NCI-H1930 (cell line): ENCODE results near the gene ATP6V0C.
A peak's percentile ranks its signal among the peaks of the same experiment; 100 is the strongest.
"Not testable (repeated sequence)": the region's sequence is repeated elsewhere in the genome, so short reads cannot be mapped to it uniquely, and the experiment has no call there.

Experiments used
- DNase-seq, 2 experiments: peaks; one replicate each; lab custom pipeline; 2025; lab: John Stamatoyannopoulos, UW

ATP6V0C gene

DNA sequence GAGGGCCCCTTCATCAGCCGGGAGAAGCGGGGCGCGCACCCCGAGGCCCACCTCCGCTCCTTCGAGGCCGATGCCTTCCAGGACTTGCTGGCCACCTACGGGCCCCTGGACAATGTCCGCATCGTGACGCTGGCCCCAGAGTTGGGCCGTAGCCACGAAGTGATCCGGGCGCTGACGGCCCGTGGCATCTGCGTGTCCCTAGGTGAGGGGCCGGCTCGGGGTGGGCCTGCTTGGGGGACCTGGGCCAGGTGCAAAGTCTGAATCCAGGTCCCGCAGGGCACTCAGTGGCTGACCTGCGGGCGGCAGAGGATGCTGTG lies 14.0 kb downstream of the ATP6V0C start:
- DNase-seq: no peak

- DNase-seq: no peak
Observed at GRCh38 chr16:2528161-2529060, 14.7 kb downstream of the ATP6V0C start.

GRCh38 chr16:2529061-2529931 lies 15.5 kb downstream of the ATP6V0C start:
- no peak for DNase-seq

- DNase-seq: no peak
Observed at GRCh38 chr16:2529961-2530628, 16.3 kb downstream of the ATP6V0C start.

DNA sequence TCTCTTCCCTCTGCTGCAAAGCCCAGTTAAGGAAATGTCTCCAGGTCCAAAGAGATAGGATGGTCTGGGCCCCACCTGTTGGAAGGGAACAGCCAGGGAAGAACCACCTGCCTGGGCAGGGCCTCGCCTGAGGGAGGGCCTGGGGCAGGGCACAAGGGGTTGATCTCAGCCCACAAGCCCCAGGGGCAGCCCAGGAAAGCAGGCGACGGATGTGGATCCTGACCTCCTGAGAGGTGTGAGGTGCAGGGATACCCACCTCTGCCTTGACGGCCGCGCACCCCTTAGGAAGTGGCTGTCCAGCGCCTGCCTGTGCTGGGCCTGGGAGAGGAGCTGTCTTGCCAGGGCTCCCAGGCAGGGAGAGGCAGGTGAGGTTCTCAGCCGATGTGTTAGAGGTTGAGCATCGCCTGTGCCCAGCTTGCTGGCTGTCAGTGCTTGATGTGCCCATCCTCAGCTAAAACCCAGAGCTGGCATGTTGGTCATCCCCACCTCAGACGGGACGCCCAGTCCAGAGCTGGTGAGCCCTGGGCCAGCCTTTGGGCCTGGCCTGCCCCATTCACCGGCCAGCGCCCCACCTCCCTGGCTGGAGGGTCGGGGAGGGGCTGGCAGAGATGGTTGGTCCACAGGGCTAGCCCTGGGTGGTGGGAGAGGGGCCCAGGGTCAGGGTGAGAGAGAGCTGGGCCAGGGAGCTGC lies 17.0 kb downstream of the ATP6V0C start:
- DNase-seq: no peak

GRCh38 chr16:2531371-2531695 lies 17.6 kb downstream of the ATP6V0C start, which contains the start of gene CEMP1:
TSS of gene CEMP1 (minus strand) at chr16:2531408. CDS start at chr16:2531073, 335 bp downstream.
- DNase-seq: no peak

GRCh38 chr16:2531696-2532493 lies 18.1 kb downstream of the ATP6V0C start:
- DNase-seq: peak; percentile 95 to 99

DNA sequence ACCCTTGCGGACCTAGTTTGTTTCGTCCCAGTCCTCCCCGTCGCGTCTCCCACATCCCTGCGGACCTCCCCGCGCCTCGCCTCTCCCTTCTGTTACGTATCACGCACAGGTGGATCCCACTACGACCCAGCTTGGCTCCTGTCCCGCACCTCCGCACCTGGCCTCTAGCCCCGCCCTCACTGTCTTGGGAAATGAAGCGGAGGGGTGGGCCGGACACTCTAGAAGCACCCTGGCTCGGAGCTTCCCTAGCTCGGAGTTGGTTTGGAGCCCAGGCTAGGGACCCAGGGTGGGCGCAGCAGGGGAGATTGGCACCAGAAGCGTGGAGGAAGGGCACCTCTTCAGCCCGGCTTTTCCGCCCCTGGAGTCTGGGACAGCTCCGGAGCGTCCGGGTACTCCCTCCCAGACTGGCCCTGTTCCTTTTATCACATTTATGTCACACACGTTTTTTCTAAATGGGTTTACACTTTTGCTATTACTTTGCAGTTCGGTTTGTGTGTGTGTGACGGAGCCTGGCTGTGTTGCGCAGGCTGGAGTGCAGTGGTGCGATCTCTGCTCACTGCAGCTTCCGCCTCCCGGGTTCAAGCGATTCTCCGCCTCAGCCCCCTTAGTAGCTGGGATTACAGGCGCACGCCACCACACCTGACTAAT lies 18.9 kb downstream of the ATP6V0C start:
- peak; percentile 38 to 47 for DNase-seq

DNA sequence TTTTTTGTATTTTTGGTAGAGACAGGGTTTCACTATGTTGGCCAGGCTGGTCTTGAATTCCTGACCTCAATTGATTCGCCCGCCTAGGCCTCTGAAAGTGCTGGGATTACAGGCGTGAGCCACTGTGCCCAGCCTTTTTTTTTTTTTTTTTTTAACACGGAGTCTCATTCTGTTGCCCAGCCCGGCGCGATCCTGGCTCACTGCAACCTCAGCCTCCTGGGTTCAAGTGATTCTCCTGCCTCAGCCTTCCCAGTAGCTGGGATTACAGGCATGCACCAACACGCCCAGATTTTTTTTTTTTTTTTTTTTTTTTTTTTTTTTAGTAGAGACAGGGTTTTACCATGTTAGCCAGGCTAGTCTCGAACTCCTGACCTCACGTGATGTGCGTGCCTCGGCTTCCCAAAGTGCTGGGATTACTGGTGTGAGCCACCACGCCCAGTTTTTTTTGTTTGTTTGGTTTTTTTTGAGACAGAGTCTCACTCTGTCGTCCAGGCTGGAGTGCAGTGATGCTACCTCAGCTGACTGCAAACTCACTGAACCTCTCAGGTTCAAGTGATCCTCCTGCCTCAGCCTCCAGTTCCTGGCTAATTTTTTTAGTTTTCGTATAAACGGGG lies 19.5 kb downstream of the ATP6V0C start:
- not testable (repeated sequence) for DNase-seq

DNA sequence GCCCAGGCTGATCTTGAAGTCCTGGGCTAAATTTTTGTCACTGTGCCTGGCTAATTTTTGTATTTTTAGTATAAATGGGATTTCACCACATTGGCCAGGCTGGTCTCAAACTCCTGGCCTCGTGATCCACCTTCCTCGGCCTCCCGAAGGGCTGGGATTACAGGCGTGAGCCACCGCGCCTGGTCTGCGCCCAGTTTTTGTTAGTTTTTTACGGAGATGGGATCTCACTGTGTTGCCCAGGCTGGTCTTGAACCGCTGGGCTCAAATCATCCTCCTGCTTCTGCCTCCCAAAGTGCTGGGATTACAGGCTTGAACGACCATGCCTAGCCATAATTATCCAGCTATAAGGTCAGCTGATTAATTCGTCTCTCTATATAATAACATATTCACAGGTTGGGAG lies 20.2 kb downstream of the ATP6V0C start:
- DNase-seq: no peak

GRCh38 chr16:2534335-2534734 lies 20.6 kb downstream of the ATP6V0C start:
- not testable (repeated sequence) for DNase-seq

- DNase-seq: no peak
Observed at GRCh38 chr16:2535625-2536013, 21.9 kb downstream of the ATP6V0C start.

- DNase-seq: peak; percentile 93 to 97
Observed at GRCh38 chr16:2537451-2538379, 24.0 kb downstream of the ATP6V0C start, which contains the start of gene PDPK1. TSS of gene PDPK1 (plus strand) at chr16:2538021. CDS start at chr16:2538113, 92 bp downstream.

- not testable (repeated sequence) for DNase-seq
Observed at GRCh38 chr16:2539192-2539844, 25.6 kb downstream of the ATP6V0C start.

- DNase-seq: not testable (repeated sequence)
Observed at GRCh38 chr16:2539845-2540458, 26.2 kb downstream of the ATP6V0C start.

GRCh38 chr16:2540912-2541311 lies 27.2 kb downstream of the ATP6V0C start:
- not testable (repeated sequence) for DNase-seq

- not testable (repeated sequence) for DNase-seq
Observed at GRCh38 chr16:2541409-2541808, 27.7 kb downstream of the ATP6V0C start.

- not testable (repeated sequence) for DNase-seq
Observed at GRCh38 chr16:2543771-2544170, 30.0 kb downstream of the ATP6V0C start.
